Activated T-cell treated with anti-CD3 and anti-CD28 coated beads for 48 hours (primary cell): ENCODE results near the gene PDE2A.

ENCODE experiments used
- DNase-seq: peaks from one replicate; pipeline ENCODE4 v3.0.0-alpha.2; 2020; ENCODE audit warnings: low read depth

PDE2A gene

DNA sequence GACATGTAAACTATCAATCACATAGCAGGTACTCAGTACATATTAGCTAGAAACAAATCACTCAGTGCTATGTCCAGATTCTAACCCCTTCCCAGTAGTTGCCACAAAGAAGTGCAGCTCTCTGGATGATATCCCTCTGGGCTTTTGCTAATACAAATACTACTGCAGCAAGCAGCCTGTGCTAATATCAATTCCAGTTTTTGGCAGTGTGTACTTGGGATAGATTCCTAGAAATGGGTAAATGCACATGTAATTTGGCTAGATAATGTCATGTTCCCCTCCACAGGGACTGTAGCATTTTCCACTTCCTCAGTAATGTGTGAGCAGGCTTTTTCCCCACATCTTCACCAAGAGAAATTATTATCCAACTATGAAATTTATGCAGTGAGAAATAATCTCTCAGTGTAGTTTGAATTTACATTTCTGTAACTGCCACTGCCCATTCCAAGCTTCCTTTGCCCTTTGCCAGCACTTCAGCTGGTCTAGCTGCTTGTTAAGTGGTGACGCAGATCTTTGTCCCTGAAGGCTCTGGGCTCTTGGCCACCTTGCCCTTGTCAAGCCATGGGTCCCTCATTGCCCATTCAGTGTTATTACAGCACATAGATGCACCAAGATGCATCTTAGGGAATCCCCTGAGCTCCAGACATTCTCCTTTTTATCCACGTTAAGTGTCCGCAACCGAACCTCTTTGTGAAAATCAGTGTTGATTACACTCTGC lies 132.8 kb downstream of the PDE2A start:
- no peak for DNase-seq

DNA sequence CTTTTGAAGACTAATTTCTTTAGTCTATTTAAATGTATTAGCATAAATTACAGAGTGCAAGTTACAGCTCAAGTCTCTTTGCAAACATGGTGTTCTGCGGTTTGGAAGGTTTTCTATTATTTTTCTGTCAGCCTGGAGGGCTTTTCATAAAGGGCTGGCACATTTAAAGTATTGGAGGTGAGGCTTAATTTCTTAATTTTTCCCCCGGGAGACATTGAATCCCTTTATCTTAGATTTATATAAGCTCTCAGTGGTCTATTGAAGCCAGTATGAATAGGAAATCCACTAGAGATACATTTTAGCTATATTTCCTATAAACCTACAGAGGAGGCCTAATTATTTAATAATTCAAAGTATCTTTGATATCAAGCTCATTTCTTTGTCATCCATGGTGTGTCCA lies 137.2 kb downstream of the PDE2A start:
- DNase-seq = no peak

DNA sequence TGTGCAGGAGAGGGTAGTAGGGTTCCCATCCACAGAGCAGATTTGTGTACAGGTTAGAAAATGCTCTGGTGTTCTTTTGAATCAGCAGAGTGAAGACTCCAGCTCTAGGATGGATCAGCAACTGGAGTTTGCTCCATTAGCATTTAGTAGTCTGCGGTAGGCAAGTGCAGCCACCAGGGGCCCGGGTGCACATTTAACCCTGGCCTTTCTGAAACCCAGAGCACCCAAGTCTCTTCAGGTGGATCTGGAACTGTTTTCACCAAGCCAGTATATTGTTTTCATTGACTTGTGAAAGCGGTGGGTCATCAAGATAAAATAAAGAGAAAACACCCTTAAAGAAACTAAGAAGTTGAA lies 139.1 kb downstream of the PDE2A start:
- no peak for DNase-seq

DNA sequence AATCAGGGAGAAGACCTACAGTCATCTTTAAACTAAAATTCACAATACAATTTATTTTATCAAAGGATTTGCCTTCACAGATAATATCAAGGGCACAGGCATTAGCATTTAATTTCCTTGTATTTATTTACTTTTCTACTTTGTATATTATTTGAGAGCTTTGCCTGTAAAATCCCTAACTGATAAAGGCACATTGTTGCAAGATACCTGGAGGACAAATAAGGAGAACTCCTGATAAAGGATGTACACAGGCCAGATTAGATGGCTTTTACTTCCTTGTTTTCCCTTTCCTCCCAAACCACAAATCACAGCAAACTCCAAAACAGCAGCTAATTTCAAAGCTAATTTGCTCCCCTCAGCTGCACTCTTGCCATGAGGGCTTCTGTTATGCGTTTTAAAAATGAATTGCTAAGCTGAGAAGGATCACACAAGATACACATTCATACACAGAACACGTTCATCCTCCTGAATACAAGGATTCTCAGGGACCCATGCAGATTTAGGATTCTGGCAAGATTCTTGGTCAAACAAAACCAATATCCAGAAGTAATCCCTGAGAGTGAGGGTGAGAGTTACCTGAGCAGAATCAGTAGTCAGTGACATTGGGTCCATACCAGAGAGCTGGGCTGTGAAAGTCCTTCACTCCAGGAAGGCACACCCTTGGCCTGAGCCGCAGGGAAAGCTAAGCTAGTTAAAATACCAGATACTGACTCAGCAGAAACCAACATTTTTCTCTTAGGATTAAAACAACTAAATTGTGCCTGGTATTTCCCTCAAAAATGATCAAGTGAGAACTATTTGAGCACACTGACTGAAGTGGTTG lies 139.6 kb downstream of the PDE2A start:
- DNase-seq = no peak

DNA sequence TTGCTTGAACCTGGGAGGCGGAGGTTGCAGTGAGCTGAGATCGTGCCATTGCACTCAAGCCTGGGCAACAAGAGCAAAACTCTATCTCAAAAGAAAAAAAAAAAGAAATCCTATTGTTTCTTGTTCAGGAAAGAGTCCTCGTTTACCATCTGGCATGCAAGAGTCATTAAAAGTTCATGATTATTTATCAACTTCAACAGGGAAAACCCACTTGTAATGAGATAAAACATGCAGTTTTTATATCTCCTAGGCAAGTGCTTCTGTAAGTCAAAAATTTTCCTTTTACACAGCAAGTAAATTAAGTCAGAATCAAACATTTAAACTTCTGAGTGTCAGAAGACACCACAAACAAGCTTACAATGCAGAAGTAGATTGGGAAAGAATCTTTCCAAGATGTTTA lies 145.2 kb downstream of the PDE2A start:
- no peak for DNase-seq

DNA sequence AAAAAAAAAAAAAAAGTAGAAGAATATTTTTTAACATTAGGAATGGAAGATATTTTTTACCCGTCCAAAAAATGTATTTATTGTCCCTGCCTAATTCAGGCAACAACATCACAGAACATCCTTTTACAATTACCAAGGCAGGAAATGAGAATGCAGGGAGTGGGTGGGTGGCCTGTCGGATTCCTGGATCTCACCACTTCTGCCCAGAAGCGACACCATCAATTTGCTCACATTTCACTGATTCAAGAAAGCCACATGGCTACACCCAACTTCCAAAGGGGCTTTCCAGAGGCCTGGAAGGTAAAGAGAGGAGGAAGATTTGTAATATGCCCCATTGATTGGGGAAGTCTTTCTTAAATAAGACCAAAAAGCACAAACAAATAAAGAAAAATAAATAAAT lies 146.1 kb downstream of the PDE2A start:
- DNase-seq = no peak
